Stimulated activated CD8-positive, alpha-beta memory T cell treated with anti-CD3 and anti-CD28 coated beads, Interleukin-7, amount 100 ng/mL, for 1 hour (primary cell): ENCODE data around the gene ZNF621.

Source experiments
- DNase-seq, 2 donors: peaks; one replicate each; pipeline ENCODE4 v3.0.0-alpha.2; 2020; ENCODE audit warnings: low read depth in 2 of 2

The ZNF621 gene

GRCh38 chr3:40524568-40525285, at the start of gene ZNF621:
TSS of gene ZNF621 (plus strand) at chr3:40524960. CDS start at chr3:40525841, 881 bp downstream.
- DNase-seq = peak; percentile 69 to 70

- DNase-seq = no peak
Observed at GRCh38 chr3:40476478-40477470, 48.0 kb upstream of the ZNF621 start, which contains the start of gene ZNF619. TSS of gene ZNF619 (plus strand) at chr3:40477122. CDS start at chr3:40477980, 858 bp downstream.

- no peak for DNase-seq
Observed at GRCh38 chr3:40477666-40478065, 47.1 kb upstream of the ZNF621 start.

DNA sequence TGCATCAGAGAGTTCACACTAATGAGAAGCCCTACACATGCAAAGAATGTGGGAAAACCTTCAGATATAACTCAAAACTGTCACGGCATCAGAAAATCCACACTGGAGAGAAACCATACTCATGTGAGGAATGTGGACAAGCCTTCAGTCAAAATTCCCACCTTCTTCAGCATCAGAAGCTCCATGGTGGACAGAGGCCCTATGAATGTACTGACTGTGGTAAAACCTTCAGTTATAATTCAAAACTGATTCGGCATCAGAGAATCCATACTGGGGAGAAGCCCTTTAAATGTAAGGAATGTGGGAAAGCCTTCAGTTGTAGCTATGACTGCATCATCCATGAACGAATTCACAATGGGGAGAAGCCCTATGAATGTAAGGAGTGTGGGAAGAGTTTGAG, 37.6 kb upstream of the ZNF621 start:
- no peak for DNase-seq

DNA sequence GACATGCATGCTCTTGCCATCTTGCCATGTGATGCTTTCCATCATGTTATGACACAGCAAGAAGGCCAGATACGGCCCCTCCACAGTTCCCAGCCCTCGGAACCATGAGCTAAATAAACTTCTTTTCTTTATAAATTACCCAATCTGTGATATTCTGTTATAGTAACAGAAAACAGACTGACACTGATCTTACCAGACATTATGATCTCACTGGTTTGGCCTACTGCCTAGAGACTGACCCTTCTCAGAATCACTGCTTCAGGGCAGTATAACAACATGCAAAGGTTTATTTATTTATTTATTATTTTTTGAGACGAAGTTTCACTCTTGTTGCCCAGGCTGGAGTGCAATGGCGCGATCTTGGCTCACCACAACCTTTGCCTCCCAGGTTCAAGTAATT, 33.8 kb upstream of the ZNF621 start:
- DNase-seq = no peak

- no peak for DNase-seq
Observed at GRCh38 chr3:40494698-40495097, 30.1 kb upstream of the ZNF621 start.

DNA sequence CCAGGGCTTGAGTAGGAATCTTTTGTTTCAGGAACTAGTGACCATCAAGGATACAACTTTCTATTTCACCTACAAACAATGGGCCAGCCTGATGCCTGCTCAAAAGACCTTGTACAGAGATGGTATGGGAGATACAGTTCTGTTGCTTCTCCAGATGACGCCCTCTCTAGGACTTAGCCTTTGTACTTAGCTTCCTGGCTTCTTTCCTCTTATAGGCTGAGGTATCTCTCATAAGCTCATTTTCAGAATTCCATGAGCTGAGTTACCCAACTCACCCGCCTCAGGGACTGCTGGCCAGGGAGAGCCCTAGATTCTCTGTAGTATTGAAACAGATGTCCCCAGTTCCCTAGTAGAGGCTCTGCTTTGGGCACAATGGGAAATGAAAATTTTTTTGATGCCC, 27.5 kb upstream of the ZNF621 start:
- DNase-seq = no peak

DNA sequence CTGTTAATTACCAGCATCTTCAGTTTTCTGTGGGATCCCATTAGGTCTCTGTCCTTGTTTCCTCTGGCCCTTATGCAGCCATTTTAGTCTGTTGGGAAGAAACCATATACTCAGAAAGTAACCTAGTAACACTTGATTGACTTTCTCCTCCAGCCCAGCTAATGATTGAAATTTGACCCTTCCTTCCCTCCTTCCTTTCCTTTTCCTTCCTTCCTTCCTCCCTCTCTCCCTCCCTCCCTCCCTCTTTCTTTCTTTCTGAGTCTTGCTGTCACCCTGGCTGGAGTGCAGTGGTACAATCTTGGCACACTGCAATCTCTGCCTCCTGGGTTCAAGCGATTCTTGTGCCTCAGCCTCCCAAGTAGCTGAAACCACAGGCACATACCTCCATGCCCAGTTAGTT, 24.8 kb upstream of the ZNF621 start:
- no peak for DNase-seq

DNA sequence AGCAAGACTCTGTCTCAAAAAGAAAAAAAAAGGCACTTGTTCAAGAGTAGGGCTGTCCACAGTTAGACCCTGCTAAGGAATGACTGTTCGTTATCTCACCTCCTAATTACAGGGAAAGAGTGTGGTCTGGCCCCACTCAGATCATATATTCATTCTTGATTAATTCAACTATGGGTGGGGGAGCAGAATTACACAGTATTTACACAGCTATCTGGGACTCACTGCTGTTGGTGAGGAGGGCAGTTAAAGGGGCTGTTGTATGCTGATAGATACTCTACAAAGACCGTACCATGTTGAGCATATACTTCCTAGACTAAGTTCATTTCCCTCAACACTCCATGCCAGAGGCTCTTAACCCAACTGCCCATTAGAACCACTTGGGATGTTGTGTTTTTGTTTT, 22.7 kb upstream of the ZNF621 start:
- no peak for DNase-seq

GRCh38 chr3:40504636-40505430, 19.9 kb upstream of the ZNF621 start:
- no peak for DNase-seq

DNA sequence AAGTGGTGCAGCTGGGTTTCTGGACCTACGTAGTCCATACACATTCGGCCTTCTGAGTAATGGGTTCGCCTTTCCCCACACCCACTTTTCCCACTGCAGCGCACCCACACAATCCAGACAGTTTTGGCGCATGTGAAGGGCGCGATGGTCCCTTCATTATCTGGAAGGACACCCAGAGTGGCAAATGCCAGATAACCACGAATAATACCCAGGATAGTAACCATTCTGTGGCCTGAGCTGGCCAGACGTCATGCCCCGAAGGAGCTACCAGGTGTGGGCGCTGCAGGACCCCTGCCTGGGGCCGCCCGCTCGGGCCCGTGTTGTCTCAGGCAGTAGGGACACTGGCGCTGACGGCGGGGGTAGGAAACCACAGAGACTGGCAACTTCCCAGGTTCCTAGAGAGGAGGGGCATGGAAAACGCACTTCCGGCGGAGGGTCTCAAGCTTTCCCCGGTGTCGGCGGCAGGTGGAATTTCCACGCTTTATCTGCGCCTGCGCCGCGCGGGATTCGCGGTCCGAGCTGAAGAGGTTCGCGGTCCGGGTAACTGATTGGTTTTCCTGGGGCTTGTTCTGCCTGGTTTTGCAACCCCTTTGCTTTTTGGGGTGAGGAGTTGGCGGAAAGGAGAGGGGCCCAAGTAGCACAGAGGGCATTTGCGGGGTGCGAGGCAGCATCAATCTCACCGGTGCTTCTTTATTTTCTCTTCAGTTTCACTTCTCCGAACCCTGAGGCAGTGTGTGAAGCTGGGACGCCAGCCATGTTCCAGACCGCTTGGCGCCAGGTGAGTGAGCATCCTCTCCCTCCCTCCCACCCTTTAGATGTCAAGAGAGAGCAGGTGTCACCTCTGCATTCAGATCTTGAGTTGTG, 18.9 kb upstream of the ZNF621 start, which contains the start of gene ZNF620:
Gene ZNF620, plus strand, starts transcription at position 441 of the 864 bp plus-strand sequence. Its CDS starts 314 bp downstream, at position 755.
- peak; percentile 26 to 34 for DNase-seq

GRCh38 chr3:40511031-40511718, 13.6 kb upstream of the ZNF621 start:
- no peak for DNase-seq

- DNase-seq = no peak
Observed at GRCh38 chr3:40516201-40516600, 8.6 kb upstream of the ZNF621 start.

GRCh38 chr3:40518067-40518466, 6.7 kb upstream of the ZNF621 start:
- no peak for DNase-seq

DNA sequence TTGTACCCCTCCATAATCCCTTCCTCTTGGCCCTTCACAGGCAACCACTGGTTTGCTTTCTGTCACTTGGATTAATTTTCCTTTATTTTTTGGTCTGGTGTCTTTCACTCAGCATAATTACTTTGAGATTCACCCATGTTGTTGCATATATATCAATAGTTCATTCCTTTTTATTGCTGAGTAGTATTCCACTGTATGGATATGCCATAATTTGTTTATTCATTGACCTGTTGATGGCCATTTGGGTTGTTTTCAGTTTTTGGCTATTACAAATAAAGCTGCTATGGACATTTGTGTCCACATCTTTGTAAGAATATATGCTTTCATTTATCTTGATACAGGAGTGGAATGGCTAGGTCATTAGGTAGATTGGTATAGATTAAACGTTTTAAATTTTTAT, 5.9 kb upstream of the ZNF621 start:
- no peak for DNase-seq

- DNase-seq = no peak
Observed at GRCh38 chr3:40521254-40521653, 3.5 kb upstream of the ZNF621 start.

- no peak for DNase-seq
Observed at GRCh38 chr3:40523781-40524180, 979 bp upstream of the ZNF621 start.

DNA sequence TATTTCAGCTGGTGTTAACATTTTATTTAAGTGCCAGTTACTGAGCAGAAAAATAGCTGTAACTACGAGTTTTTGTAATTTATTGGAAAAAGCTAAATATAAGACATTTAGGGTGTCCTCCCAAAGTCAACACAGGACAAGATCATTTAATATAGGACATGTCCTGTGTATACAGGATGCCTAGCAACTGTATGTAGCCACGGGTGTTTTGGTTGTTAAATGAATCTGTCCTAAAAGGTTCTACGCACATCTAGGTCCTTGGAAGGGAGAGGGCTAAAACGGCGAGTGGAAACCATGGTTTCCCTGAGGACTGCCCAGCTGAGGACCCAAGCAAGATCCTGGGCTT, 565 bp upstream of the ZNF621 start:
- DNase-seq = no peak

GRCh38 chr3:40528426-40528825, 3.7 kb downstream of the ZNF621 start:
- no peak for DNase-seq

DNA sequence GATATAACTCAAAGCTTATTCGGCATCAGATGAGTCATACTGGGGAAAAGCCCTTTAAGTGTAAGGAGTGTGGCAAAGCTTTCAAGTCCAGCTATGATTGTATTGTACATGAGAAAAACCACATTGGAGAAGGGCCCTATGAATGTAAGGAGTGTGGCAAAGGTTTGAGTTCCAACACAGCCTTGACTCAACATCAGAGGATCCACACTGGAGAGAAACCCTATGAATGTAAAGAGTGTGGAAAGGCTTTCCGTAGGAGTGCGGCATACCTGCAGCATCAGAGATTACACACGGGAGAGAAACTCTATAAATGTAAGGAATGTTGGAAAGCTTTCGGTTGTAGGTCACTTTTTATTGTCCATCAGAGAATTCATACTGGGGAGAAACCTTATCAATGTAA, 7.5 kb downstream of the ZNF621 start:
- DNase-seq = no peak
